ENCODE data around the gene HOPX.
A peak's percentile ranks its signal among the peaks of the same experiment; 100 is the strongest.
"Not testable (repeated sequence)": the region's sequence is repeated elsewhere in the genome, so short reads cannot be mapped to it uniquely, and the experiment has no call there.

Gene HOPX

DNA sequence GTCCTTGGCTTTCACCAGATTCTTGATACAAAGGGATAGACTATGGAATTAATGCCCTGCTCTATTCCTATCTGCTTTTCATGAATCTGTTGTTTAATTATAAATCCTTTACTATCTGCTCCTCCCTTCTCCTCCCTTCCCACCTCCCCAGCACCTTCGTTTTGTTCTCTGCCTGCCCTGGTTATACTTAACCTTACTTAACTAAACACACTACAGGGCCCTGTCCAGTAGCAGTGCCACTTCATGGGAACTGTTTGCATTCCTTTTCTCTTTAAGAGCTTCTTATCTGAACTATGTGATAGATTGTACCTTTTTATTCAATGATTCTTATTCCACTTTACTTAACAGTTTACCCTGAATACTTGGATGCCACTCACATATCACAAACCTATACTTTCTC, 830 bp downstream of the HOPX start:
- no peak overlapping the region for H3K4me3 ChIP-seq (ENCODE audit: low read length)

GRCh38 chr4:56677711-56678110, 3.4 kb downstream of the HOPX start:
- H3K4me3 ChIP-seq (ENCODE audit: low read length) = no peak overlapping the region
- TF ChIP-seq CTCF (conservative IDR thresholded peaks at IDR 0.05; ENCODE audit: low read depth, low read length) = no peak
- no peak for DNase-seq (ENCODE audit: low read depth)

More for the DNA sequence above, 830 bp downstream of the HOPX start:
- no peak for TF ChIP-seq CTCF (conservative IDR thresholded peaks at IDR 0.05; ENCODE audit: low read depth, low read length)
- DNase-seq (ENCODE audit: low read depth) = no peak

GRCh38 chr4:56674984-56675383, 6.1 kb downstream of the HOPX start:
- H3K4me3 ChIP-seq (ENCODE audit: low read length) = no peak overlapping the region
- TF ChIP-seq CTCF (conservative IDR thresholded peaks at IDR 0.05; ENCODE audit: low read depth, low read length) = no peak
- no peak for DNase-seq (ENCODE audit: low read depth)

DNA sequence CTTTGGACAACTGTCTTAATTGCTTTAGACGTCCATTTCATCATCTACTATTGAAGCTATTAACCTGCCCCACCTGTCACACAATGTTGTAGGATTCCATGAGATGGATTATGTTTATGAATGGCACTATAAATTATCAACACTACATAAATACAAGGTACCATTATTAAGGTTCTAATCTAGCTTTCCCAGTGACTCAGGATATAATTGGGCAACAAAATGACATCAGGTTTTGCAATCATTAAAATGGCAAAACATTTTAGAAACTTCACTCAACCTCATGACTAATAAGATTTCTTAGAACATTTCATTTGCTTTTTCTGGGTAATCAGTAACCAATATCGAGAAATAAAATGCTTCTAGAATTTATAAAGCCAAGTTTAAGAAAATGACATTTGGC, 9.2 kb downstream of the HOPX start:
- no peak for TF ChIP-seq CTCF (conservative IDR thresholded peaks at IDR 0.05; ENCODE audit: low read depth, low read length)
- no peak for DNase-seq (ENCODE audit: low read depth)
- H3K4me3 ChIP-seq (ENCODE audit: low read length) = no peak overlapping the region

- no peak overlapping the region for H3K4me3 ChIP-seq (ENCODE audit: low read length)
- TF ChIP-seq CTCF (conservative IDR thresholded peaks at IDR 0.05; ENCODE audit: low read depth, low read length) = no peak
- no peak for DNase-seq (ENCODE audit: low read depth)
These were observed 9.7 kb downstream of the HOPX start for GRCh38 chr4:56671373-56671772.

GRCh38 chr4:56668267-56668666, 12.8 kb downstream of the HOPX start:
- peak; percentile 33 for TF ChIP-seq CTCF (conservative IDR thresholded peaks at IDR 0.05; ENCODE audit: low read depth, low read length)
- no peak overlapping the region for H3K4me3 ChIP-seq (ENCODE audit: low read length)
- no peak for DNase-seq (ENCODE audit: low read depth)

- DNase-seq (ENCODE audit: low read depth); H3K4me3 ChIP-seq (ENCODE audit: low read length): not testable (repeated sequence)
These were observed 13.7 kb downstream of the HOPX start for GRCh38 chr4:56667396-56667795.

- DNase-seq (ENCODE audit: low read depth) = no peak
- no peak for TF ChIP-seq CTCF (conservative IDR thresholded peaks at IDR 0.05; ENCODE audit: low read depth, low read length)
These were observed 14.8 kb downstream of the HOPX start for GRCh38 chr4:56666279-56666678.

More at GRCh38 chr4:56666279-56666678, 14.8 kb downstream of the HOPX start:
- H3K4me3 ChIP-seq (ENCODE audit: low read length) = no peak overlapping the region
